SK-N-SH treated with all-trans-retinoic acid at 6 μM for 48 hours (cell line): Measurements from ENCODE around the gene SMIM14.

Source experiments
- SNAI2 ChIP-seq: fragments of 250-450 bp; sonication (Bioruptor Pico); IDR thresholded peaks from 2 replicates; pipeline ENCODE4 v1.5.0; 2020; ENCODE audit warnings: mild to moderate bottlenecking, moderate library complexity
- TCF4 ChIP-seq: fragments of 250-450 bp; sonication (Bioruptor Pico); IDR thresholded peaks from 2 replicates; pipeline ENCODE4 v1.8.0; 2021; ENCODE audit warnings: mild to moderate bottlenecking, moderate library complexity, borderline replicate concordance
- ZFP3 ChIP-seq: fragments of 250-450 bp; sonication (Bioruptor Pico); IDR thresholded peaks from 2 replicates; pipeline ENCODE4 v1.5.0; 2020; ENCODE audit warnings: mild to moderate bottlenecking, moderate library complexity
- ZFP30 ChIP-seq: fragments of 450-650 bp; formaldehyde crosslinking; IDR thresholded peaks from 2 replicates; pipeline ENCODE4 v1.5.0; 2022; ENCODE audit warnings: mild to moderate bottlenecking, moderate library complexity
- TF ChIP-seq, protein P1 (sequence below): fragments of 250-450 bp; sonication (Bioruptor Pico); IDR thresholded peaks from 2 replicates; pipeline ENCODE4 v1.5.1; 2021; ENCODE audit warnings: mild to moderate bottlenecking, moderate library complexity

DNA sequence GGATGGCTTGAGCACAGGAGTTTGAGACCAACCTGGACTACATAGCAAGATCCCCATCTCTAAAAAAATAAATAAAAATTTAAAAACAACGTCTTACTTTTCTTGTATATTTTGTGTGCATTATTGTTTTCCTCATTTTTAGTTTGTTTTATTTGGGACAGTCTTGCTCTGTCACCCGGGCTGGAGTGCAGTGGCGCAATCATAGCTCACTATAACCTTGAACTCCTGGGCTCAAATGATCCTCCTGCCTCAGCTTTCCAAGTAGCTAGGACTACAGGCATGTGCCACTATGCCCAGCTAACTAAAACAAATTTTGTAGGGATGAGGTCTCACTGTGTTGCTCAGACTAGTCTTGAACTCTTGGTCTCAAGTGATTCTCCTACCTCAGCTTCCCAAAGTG lies 9.5 kb upstream of the SMIM14 start:
- TF ChIP-seq ZFP3 (CRISPR knock-in tag) (no peak), TCF4 (CRISPR knock-in tag) (no peak), ZFP30 (CRISPR knock-in tag) (no peak), SNAI2 (no peak)
- TF ChIP-seq, protein P1, sequence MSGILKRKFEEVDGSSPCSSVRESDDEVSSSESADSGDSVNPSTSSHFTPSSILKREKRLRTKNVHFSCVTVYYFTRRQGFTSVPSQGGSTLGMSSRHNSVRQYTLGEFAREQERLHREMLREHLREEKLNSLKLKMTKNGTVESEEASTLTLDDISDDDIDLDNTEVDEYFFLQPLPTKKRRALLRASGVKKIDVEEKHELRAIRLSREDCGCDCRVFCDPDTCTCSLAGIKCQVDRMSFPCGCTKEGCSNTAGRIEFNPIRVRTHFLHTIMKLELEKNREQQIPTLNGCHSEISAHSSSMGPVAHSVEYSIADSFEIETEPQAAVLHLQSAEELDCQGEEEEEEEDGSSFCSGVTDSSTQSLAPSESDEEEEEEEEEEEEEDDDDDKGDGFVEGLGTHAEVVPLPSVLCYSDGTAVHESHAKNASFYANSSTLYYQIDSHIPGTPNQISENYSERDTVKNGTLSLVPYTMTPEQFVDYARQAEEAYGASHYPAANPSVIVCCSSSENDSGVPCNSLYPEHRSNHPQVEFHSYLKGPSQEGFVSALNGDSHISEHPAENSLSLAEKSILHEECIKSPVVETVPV (CRISPR knock-in tag): no peak
